ENCODE measurements around the gene PNPLA1.

GRCh38 chr6:36350681-36351571 is 81.1 kb downstream of the PNPLA1 start:
- no peak for TF ChIP-seq CTCF (optimal IDR thresholded peaks at IDR 0.05 in 1 of 3, IDR thresholded peaks at IDR 0.05 in 1 of 3, conservative IDR thresholded peaks at IDR 0.05 in 1 of 3; ENCODE audit: extremely low read depth in 1 of 3, insufficient read depth in 2 of 3, low read length in 3 of 3)
- no peak for TF ChIP-seq EZH2 (IDR thresholded peaks at IDR 0.05; ENCODE audit: low read length)

Data from keratinocyte (primary cell).